ENCODE results near the gene DNMBP.

Gene DNMBP

GRCh38 chr10:100043344-100043743 is 33.6 kb upstream of the DNMBP start:
- no peak for DNase-seq (ENCODE audit: low read depth)
- H3K4me3 ChIP-seq (ENCODE audit: low read depth, low read length): no peak overlapping the region
- TF ChIP-seq, protein P1, sequence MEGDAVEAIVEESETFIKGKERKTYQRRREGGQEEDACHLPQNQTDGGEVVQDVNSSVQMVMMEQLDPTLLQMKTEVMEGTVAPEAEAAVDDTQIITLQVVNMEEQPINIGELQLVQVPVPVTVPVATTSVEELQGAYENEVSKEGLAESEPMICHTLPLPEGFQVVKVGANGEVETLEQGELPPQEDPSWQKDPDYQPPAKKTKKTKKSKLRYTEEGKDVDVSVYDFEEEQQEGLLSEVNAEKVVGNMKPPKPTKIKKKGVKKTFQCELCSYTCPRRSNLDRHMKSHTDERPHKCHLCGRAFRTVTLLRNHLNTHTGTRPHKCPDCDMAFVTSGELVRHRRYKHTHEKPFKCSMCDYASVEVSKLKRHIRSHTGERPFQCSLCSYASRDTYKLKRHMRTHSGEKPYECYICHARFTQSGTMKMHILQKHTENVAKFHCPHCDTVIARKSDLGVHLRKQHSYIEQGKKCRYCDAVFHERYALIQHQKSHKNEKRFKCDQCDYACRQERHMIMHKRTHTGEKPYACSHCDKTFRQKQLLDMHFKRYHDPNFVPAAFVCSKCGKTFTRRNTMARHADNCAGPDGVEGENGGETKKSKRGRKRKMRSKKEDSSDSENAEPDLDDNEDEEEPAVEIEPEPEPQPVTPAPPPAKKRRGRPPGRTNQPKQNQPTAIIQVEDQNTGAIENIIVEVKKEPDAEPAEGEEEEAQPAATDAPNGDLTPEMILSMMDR (conservative IDR thresholded peaks at IDR 0.05; ENCODE audit: low read depth, low read length): no peak

- H3K4me3 ChIP-seq (ENCODE audit: low read depth, low read length): no peak overlapping the region
- TF ChIP-seq, protein P1 (conservative IDR thresholded peaks at IDR 0.05; ENCODE audit: low read depth, low read length): no peak
- DNase-seq (ENCODE audit: low read depth): no peak
Observed at GRCh38 chr10:100041306-100042002, 31.7 kb upstream of the DNMBP start.

GRCh38 chr10:100038561-100039071 is 28.9 kb upstream of the DNMBP start:
- TF ChIP-seq, protein P1 (conservative IDR thresholded peaks at IDR 0.05; ENCODE audit: low read depth, low read length): no peak
- no peak overlapping the region for H3K4me3 ChIP-seq (ENCODE audit: low read depth, low read length)
- DNase-seq (ENCODE audit: low read depth): no peak

DNA sequence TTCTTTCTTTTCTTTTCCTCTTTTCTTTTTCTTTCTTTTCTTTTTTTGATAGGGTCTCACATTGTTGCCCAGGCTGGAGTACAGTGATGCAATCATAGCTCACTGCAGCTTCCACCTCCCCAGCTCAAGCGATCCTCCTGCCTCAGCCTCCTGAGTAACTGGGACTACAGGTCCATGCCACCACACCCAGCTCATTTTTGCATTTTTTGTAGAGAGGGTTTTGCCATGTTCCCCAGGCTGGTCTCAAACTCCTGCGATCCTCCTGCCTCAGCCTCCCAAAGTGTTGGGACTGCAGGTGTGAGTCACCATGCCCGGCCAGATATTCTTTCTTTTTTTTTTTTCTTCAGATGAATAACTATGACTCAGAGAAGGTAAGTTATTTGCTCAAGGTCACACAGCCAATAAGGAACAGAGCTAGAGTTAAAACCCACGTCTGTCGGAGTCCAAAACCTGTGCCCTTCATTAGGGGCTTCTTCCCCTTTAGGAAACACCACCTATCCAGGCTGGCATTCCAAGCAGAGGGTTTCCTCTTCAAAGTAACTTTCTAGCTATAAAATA is 28.1 kb upstream of the DNMBP start:
- no peak overlapping the region for H3K4me3 ChIP-seq (ENCODE audit: low read depth, low read length)
- no peak for DNase-seq (ENCODE audit: low read depth)
- TF ChIP-seq, protein P1 (conservative IDR thresholded peaks at IDR 0.05; ENCODE audit: low read depth, low read length): no peak

GRCh38 chr10:100036850-100037249 is 27.1 kb upstream of the DNMBP start:
- TF ChIP-seq, protein P1 (conservative IDR thresholded peaks at IDR 0.05; ENCODE audit: low read depth, low read length): no peak
- DNase-seq (ENCODE audit: low read depth): no peak
- H3K4me3 ChIP-seq (ENCODE audit: low read depth, low read length): no peak overlapping the region

DNA sequence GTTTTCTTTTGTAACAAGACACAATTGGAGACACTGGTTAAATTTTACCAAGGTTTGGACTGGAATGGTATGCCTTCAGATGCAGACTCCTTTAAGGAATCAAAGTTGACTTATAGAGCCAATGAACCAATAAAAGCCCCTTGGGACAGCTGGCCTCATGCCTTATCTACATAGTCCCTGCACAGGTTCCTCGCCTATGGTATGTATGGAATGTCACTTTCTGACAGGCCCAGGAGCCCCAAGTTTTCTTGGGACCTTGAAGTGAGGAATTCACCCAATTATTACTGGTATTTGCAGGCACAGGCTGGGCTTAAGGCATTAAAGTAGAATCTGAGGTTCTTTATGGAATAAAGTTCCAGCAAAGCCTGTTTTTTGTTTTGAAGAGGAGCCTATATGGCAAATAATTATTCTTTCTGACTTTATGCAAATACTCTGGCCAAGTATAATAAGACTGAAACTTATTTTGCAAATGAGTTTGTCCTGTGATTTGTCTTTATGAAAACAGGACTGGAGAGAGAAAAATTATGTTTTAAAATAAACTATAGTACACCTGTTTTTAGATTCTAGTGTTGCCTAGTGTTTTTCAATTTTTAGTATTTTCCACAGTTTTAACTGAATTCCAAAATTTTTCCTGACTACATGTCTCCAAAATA is 24.1 kb upstream of the DNMBP start:
- no peak overlapping the region for H3K4me3 ChIP-seq (ENCODE audit: low read depth, low read length)
- TF ChIP-seq, protein P1 (conservative IDR thresholded peaks at IDR 0.05; ENCODE audit: low read depth, low read length): no peak
- no peak for DNase-seq (ENCODE audit: low read depth)
